WTC11 (cell line): ENCODE measurements around the gene TCF20. TPM values are rescaled to one million over a fixed set of nuclear protein-coding genes. Genes with fewer than 3 reads are reported as not detected.

Source experiments
- ATAC-seq: fragments of 200-7000 bp; cut with Tn5 transposase; 2 replicates; pipeline ENCODE4 v1.10.0; 2021; ENCODE audit warnings: mild to moderate bottlenecking, moderate library complexity
- CTCF ChIA-PET: fragments of 300-600 bp; sonication (Branson Sonifier 250); formaldehyde crosslinking; loops from one replicate; lab custom pipeline; 2021; ENCODE audit warnings: antibody characterized with exemption; lab: Charles Lee
- POLR2A ChIA-PET: fragments of 350-600 bp; sonication (Branson Sonifier 250); formaldehyde crosslinking; loops from one replicate; lab custom pipeline; 2021; ENCODE audit warnings: antibody characterized with exemption; lab: Charles Lee
- DNase-seq: peaks from one replicate; pipeline ENCODE4 v3.0.0; 2021; ENCODE audit warnings: low spot score
- H3K27ac Mint-ChIP-seq: 2 replicates; pipeline ENCODE4 v1.8.0; 2021; ENCODE audit warnings: mixed read lengths
- H3K27me3 Mint-ChIP-seq: 2 replicates; pipeline ENCODE4 v1.8.0; 2021; ENCODE audit warnings: low read depth, mild to moderate bottlenecking, moderate library complexity, mixed read lengths
- H3K36me3 Mint-ChIP-seq: 2 replicates; pipeline ENCODE4 v1.8.0; 2021; ENCODE audit warnings: mixed read lengths
- H3K4me1 Mint-ChIP-seq: 2 replicates; pipeline ENCODE4 v1.8.0; 2022; ENCODE audit warnings: mixed read lengths
- H3K4me3 Mint-ChIP-seq: 2 replicates; pipeline ENCODE4 v1.8.0; 2021; ENCODE audit warnings: mild to moderate bottlenecking, moderate library complexity, mixed read lengths
- H3K9me3 Mint-ChIP-seq: 2 replicates; pipeline ENCODE4 v1.8.0; 2021; ENCODE audit warnings: mixed read lengths
- ATF1 ChIP-seq: sonication (generic); formaldehyde crosslinking; IDR thresholded peaks from 2 replicates; pipeline ENCODE4 v1.8.1; 2023; ENCODE audit warnings: mild to moderate bottlenecking, moderate library complexity, missing genetic modification reagents
- CREM ChIP-seq: sonication (generic); formaldehyde crosslinking; IDR thresholded peaks from 2 replicates; pipeline ENCODE4 v1.8.1; 2022; ENCODE audit warnings: mild to moderate bottlenecking, missing genetic modification reagents, moderate library complexity
- GRHL2 ChIP-seq: fragments of 250-450 bp; sonication (Bioruptor Pico); IDR thresholded peaks from 2 replicates; pipeline ENCODE4 v1.8.0; 2022; ENCODE audit warnings: mild to moderate bottlenecking, moderate library complexity; ENCODE audit not compliant: insufficient replicate concordance, severe bottlenecking
- GTF2I ChIP-seq: fragments of 250-450 bp; sonication (Bioruptor Pico); conservative IDR thresholded peaks from 2 replicates; pipeline ENCODE4 v1.4.0; 2021; ENCODE audit warnings: mild to moderate bottlenecking
- IRF2 ChIP-seq: sonication (generic); formaldehyde crosslinking; IDR thresholded peaks from 2 replicates; pipeline ENCODE4 v1.8.0; 2022; ENCODE audit warnings: low read depth, missing genetic modification reagents, borderline replicate concordance
- JAZF1 ChIP-seq: fragments of 250-450 bp; sonication (Bioruptor Pico); IDR thresholded peaks from 2 replicates; pipeline ENCODE4 v1.9.0; 2021; ENCODE audit warnings: moderate library complexity, mild to moderate bottlenecking, inconsistent platforms
- KAT7 ChIP-seq: sonication (generic); formaldehyde crosslinking; IDR thresholded peaks from 2 replicates; pipeline ENCODE4 v1.8.1; 2023; ENCODE audit warnings: missing genetic modification reagents, mild to moderate bottlenecking, borderline replicate concordance
- NR1H2 ChIP-seq: sonication (generic); formaldehyde crosslinking; IDR thresholded peaks from 2 replicates; pipeline ENCODE4 v1.9.0; 2021; ENCODE audit warnings: mild to moderate bottlenecking, moderate library complexity, missing genetic modification reagents
- NR2C2 ChIP-seq: sonication (generic); formaldehyde crosslinking; IDR thresholded peaks from 2 replicates; pipeline ENCODE4 v1.8.0; 2022; ENCODE audit warnings: mild to moderate bottlenecking, missing genetic modification reagents
- RORB ChIP-seq: fragments of 250-450 bp; sonication (Bioruptor Pico); IDR thresholded peaks from 2 replicates; pipeline ENCODE4 v1.9.0; 2021; ENCODE audit warnings: mild to moderate bottlenecking
- ZNF671 ChIP-seq: fragments of 250-450 bp; sonication (Bioruptor Pico); IDR thresholded peaks from 2 replicates; pipeline ENCODE4 v1.8.0; 2021; ENCODE audit warnings: mild to moderate bottlenecking
- total RNA-seq: library from RNA; stranded (reverse); gene quantifications from 3 replicates; pipeline ENCODE4 v1.2.3, GENCODE V29; 2021
- TF ChIP-seq, protein P1 (sequence below): sonication (generic); formaldehyde crosslinking; IDR thresholded peaks from 2 replicates; pipeline ENCODE4 v1.8.1; 2023; ENCODE audit warnings: mild to moderate bottlenecking, missing genetic modification reagents
- TF ChIP-seq, protein P2 (sequence below): sonication (generic); formaldehyde crosslinking; IDR thresholded peaks from 2 replicates; pipeline ENCODE4 v1.8.1; 2023; ENCODE audit warnings: mild to moderate bottlenecking, moderate library complexity, missing genetic modification reagents
- TF ChIP-seq, protein P3 (sequence below): sonication (generic); formaldehyde crosslinking; IDR thresholded peaks from 2 replicates; pipeline ENCODE4 v1.8.0; 2022; ENCODE audit warnings: mild to moderate bottlenecking, missing genetic modification reagents
- TF ChIP-seq, protein P4 (sequence below): fragments of 250-450 bp; sonication (Bioruptor Pico); IDR thresholded peaks from 2 replicates; pipeline ENCODE4 v1.8.0; 2021; ENCODE audit warnings: mild to moderate bottlenecking
- TF ChIP-seq, protein P5 (sequence below): sonication (generic); formaldehyde crosslinking; conservative IDR thresholded peaks from 2 replicates; pipeline ENCODE4 v1.8.1; 2022; ENCODE audit warnings: mild to moderate bottlenecking, missing genetic modification reagents
- TF ChIP-seq, protein P6 (sequence below): sonication (generic); formaldehyde crosslinking; IDR thresholded peaks from 2 replicates; pipeline ENCODE4 v1.8.0; 2022; ENCODE audit warnings: mild to moderate bottlenecking, missing genetic modification reagents
- TF ChIP-seq, protein P7 (sequence below): sonication (generic); formaldehyde crosslinking; IDR thresholded peaks from 2 replicates; pipeline ENCODE4 v1.8.1; 2022; ENCODE audit warnings: low read depth, missing genetic modification reagents, borderline replicate concordance

The TCF20 gene
- total RNA-seq, 1 experiment from 2014 or later = 77.0 TPM

DNA sequence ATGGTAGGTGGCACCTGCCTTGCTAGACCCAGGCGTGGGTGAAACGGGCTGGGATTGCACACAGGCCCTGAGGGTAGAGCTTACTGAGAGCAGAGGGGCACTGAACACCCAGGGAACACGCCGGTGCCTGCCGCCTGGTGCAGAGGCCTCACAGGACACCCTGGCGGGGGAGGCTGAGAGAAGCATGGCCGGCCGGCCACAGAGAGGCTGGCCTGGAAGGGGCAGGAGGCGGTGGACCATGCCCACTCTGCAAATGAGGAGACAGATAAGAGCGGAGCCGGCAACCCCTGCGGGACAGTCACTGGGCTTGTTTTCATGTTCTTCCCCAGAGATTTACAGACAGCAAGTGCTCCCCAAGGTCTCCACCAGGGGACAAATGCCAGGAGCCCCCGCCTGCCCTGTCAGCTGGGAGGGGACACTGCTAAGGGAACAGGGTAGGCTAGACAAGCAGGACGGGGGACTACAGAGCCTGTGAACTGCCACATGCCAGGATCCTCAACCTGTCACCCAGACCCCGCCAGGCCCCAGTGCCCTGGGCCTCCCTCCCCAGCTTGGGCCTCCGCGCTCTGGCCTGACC, 38.5 kb upstream of the TCF20 start:
- Mint-ChIP-seq H3K9me3 (no peaks in the 10 kb centered on the region), H3K4me1 (peaks cover 30% of the 10 kb centered on the region), H3K27ac (no peak overlapping the region), H3K27me3 (peaks cover 10% of the 10 kb centered on the region), H3K36me3 (no peaks in the 10 kb centered on the region), H3K4me3 (no peak overlapping the region)
- ChIA-PET POLR2A (no interaction called here), CTCF (interaction anchor here (1.2 to 2.0 kb wide), 4 partner anchors 30 to 140 kb away, joined by 3 to 7 read pairs (median 4); no protein-coding TSS in a partner anchor)
- ATAC-seq (no peak), DNase-seq (no peak)
- TF ChIP-seq KAT7 (CRISPR knock-in tag) (no peak), RORB (CRISPR knock-in tag) (no peak), JAZF1 (no peak), IRF2 (CRISPR knock-in tag) (no peak), GTF2I (no peak), ATF1 (CRISPR knock-in tag) (no peak)
- TF ChIP-seq, protein P1, sequence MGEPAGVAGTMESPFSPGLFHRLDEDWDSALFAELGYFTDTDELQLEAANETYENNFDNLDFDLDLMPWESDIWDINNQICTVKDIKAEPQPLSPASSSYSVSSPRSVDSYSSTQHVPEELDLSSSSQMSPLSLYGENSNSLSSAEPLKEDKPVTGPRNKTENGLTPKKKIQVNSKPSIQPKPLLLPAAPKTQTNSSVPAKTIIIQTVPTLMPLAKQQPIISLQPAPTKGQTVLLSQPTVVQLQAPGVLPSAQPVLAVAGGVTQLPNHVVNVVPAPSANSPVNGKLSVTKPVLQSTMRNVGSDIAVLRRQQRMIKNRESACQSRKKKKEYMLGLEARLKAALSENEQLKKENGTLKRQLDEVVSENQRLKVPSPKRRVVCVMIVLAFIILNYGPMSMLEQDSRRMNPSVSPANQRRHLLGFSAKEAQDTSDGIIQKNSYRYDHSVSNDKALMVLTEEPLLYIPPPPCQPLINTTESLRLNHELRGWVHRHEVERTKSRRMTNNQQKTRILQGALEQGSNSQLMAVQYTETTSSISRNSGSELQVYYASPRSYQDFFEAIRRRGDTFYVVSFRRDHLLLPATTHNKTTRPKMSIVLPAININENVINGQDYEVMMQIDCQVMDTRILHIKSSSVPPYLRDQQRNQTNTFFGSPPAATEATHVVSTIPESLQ (CRISPR knock-in tag) = no peak
- TF ChIP-seq, protein P2, sequence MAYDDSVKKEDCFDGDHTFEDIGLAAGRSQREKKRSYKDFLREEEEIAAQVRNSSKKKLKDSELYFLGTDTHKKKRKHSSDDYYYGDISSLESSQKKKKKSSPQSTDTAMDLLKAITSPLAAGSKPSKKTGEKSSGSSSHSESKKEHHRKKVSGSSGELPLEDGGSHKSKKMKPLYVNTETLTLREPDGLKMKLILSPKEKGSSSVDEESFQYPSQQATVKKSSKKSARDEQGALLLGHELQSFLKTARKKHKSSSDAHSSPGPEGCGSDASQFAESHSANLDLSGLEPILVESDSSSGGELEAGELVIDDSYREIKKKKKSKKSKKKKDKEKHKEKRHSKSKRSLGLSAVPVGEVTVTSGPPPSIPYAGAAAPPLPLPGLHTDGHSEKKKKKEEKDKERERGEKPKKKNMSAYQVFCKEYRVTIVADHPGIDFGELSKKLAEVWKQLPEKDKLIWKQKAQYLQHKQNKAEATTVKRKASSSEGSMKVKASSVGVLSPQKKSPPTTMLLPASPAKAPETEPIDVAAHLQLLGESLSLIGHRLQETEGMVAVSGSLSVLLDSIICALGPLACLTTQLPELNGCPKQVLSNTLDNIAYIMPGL (CRISPR knock-in tag) = no peak
- TF ChIP-seq, protein P3, sequence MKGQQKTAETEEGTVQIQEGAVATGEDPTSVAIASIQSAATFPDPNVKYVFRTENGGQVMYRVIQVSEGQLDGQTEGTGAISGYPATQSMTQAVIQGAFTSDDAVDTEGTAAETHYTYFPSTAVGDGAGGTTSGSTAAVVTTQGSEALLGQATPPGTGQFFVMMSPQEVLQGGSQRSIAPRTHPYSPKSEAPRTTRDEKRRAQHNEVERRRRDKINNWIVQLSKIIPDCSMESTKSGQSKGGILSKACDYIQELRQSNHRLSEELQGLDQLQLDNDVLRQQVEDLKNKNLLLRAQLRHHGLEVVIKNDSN (CRISPR knock-in tag) = no peak
- TF ChIP-seq, protein P4, sequence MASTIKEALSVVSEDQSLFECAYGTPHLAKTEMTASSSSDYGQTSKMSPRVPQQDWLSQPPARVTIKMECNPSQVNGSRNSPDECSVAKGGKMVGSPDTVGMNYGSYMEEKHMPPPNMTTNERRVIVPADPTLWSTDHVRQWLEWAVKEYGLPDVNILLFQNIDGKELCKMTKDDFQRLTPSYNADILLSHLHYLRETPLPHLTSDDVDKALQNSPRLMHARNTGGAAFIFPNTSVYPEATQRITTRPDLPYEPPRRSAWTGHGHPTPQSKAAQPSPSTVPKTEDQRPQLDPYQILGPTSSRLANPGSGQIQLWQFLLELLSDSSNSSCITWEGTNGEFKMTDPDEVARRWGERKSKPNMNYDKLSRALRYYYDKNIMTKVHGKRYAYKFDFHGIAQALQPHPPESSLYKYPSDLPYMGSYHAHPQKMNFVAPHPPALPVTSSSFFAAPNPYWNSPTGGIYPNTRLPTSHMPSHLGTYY (CRISPR knock-in tag) = no peak

DNA sequence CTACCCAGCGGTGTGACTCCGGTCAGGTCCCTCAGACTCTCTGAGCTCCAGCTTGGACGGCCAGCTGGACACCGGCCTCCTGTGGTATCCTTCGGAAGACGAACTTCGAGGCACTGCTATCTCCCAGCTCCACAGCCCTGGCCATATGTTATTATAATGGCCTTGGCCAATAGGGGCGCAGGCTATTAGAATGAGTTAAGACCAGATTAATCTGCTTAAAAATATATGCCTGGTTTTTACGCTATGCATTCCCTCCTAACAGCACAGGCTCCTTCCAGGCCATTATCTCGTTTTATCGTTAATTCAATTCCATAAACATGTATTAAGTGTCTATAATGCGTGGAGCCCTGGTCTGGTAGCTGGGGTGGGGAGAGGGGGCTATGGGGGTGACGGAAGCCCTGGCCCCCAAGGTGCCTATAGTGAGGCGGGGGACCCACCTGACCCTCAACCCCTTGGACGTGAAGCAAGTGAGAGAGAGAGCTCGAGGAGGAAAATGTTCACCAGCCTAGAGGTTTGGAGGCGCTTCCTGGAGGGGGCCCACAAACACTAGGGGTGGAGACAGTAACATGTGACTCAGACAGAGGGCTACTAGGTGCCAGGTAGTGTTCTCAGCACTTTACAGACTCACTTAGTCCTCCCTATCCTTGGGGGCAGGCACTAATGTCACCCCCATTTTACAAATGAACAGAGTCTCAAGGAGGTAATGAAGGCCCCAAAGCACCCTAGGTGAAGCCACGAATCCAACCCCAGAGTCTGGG, 37.5 kb upstream of the TCF20 start:
- H3K9me3 Mint-ChIP-seq = no peaks in the 10 kb centered on the region
- peaks cover 28% of the 10 kb centered on the region for H3K4me1 Mint-ChIP-seq
- ChIA-PET CTCF (interaction anchor here (0.5 to 2.0 kb wide), 7 partner anchors 11 to 718 kb away, joined by 3 to 7 read pairs (median 4); partner anchors contain the start of gene PMM1), POLR2A (no interaction called here)
- no peak overlapping the region for H3K27ac Mint-ChIP-seq
- TF ChIP-seq GRHL2 = no peak
- TF ChIP-seq, protein P5, sequence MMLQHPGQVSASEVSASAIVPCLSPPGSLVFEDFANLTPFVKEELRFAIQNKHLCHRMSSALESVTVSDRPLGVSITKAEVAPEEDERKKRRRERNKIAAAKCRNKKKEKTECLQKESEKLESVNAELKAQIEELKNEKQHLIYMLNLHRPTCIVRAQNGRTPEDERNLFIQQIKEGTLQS (CRISPR knock-in tag) = no peak
- no peak for TF ChIP-seq CREM (CRISPR knock-in tag)
- TF ChIP-seq ZNF671 = no peak
- TF ChIP-seq NR2C2 = no peak
- TF ChIP-seq, protein P6, sequence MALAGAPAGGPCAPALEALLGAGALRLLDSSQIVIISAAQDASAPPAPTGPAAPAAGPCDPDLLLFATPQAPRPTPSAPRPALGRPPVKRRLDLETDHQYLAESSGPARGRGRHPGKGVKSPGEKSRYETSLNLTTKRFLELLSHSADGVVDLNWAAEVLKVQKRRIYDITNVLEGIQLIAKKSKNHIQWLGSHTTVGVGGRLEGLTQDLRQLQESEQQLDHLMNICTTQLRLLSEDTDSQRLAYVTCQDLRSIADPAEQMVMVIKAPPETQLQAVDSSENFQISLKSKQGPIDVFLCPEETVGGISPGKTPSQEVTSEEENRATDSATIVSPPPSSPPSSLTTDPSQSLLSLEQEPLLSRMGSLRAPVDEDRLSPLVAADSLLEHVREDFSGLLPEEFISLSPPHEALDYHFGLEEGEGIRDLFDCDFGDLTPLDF = no peak
- TF ChIP-seq, protein P7, sequence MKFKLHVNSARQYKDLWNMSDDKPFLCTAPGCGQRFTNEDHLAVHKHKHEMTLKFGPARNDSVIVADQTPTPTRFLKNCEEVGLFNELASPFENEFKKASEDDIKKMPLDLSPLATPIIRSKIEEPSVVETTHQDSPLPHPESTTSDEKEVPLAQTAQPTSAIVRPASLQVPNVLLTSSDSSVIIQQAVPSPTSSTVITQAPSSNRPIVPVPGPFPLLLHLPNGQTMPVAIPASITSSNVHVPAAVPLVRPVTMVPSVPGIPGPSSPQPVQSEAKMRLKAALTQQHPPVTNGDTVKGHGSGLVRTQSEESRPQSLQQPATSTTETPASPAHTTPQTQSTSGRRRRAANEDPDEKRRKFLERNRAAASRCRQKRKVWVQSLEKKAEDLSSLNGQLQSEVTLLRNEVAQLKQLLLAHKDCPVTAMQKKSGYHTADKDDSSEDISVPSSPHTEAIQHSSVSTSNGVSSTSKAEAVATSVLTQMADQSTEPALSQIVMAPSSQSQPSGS = no peak
- TF ChIP-seq NR1H2 (CRISPR knock-in tag) = no peak
- peaks cover 13% of the 10 kb centered on the region for H3K27me3 Mint-ChIP-seq
- H3K4me3 Mint-ChIP-seq = no peak overlapping the region
- H3K36me3 Mint-ChIP-seq = no peaks in the 10 kb centered on the region
- DNase-seq = no peak
- ATAC-seq = no peak
